Measurements from ENCODE around the gene LIMS2.

LIMS2 gene

GRCh38 chr2:127679680-127680361, 4.5 kb upstream of the LIMS2 start:
- TF ChIP-seq, protein P1, sequence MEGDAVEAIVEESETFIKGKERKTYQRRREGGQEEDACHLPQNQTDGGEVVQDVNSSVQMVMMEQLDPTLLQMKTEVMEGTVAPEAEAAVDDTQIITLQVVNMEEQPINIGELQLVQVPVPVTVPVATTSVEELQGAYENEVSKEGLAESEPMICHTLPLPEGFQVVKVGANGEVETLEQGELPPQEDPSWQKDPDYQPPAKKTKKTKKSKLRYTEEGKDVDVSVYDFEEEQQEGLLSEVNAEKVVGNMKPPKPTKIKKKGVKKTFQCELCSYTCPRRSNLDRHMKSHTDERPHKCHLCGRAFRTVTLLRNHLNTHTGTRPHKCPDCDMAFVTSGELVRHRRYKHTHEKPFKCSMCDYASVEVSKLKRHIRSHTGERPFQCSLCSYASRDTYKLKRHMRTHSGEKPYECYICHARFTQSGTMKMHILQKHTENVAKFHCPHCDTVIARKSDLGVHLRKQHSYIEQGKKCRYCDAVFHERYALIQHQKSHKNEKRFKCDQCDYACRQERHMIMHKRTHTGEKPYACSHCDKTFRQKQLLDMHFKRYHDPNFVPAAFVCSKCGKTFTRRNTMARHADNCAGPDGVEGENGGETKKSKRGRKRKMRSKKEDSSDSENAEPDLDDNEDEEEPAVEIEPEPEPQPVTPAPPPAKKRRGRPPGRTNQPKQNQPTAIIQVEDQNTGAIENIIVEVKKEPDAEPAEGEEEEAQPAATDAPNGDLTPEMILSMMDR (conservative IDR thresholded peaks at IDR 0.05) = no peak
- H3K27ac ChIP-seq = no peak overlapping the region

- TF ChIP-seq, protein P1 (conservative IDR thresholded peaks at IDR 0.05) = no peak
- no peak overlapping the region for H3K27ac ChIP-seq
Observed at GRCh38 chr2:127678991-127679390, 3.7 kb upstream of the LIMS2 start.

GRCh38 chr2:127678531-127678930, 3.2 kb upstream of the LIMS2 start:
- TF ChIP-seq, protein P1 (conservative IDR thresholded peaks at IDR 0.05) = no peak
- no peak overlapping the region for H3K27ac ChIP-seq

DNA sequence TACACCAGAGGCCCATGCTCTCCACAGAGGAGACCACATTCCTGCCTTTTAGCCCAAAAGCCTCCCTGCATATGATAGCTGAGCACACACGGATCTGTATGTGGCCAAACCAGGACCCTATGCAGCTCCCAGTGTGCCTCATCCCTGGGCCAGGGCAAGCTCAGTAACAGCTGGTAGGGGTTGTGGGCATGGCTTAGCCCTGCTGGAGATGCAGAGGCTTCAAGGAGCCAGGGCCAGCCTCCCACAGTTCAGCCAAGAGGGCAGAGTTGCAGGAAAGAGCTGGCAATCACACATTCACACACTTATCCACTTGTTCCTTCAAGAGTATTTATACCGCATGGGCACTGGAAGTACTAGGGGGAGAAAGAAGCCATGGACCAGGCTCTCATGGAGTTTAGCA, 1.6 kb upstream of the LIMS2 start:
- no peak overlapping the region for H3K27ac ChIP-seq
- TF ChIP-seq, protein P1 (conservative IDR thresholded peaks at IDR 0.05) = no peak

DNA sequence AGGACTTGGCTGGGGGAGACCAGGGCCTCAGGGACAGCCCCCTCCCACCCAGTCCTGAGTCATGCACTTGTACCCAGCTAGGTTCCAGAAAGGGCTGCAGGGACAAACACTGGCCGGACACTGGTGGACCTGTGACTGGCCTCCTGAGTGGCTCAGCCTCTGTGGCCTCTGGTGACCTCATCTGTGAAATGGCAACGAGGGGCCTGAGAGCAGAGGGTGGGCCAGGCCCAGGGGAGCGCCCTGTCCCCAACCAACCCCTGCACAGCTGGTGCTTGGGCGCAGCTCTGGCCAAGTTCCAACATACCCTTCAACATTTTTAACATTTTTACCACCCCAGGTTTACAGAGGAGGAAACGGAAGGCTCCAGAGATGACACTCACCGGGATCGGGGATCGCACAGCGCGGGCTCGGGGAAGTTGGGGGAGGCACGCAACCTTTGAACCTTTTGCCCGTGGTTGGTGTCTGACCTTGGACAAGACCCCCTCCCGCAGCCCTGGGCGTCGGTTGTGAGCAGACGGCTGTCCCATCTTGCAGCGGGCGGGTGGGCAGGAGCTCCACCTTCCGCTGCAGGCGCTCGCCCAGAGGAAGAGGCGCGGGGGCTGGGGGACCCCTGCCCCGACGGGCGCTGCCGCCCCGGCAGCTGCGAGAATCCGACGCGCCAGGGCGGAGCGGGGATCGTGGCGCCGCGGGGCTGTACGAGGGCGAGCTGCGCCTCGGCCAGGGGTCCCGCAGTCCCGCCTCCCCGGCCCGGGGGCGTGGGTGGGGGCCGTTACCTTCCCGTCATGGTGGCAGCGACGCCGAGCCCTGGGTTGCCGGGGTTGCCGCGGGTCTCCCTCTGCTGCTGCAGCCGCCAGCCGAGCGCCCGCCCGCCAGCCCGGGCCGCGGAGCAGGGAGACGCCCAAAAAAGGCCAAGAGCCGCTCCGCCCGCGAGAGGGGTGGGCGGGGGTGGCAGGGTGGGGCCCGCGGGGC, 805 bp downstream of the LIMS2 start:
- H3K27ac ChIP-seq = no peak overlapping the region
- TF ChIP-seq, protein P1 (conservative IDR thresholded peaks at IDR 0.05) = no peak

DNA sequence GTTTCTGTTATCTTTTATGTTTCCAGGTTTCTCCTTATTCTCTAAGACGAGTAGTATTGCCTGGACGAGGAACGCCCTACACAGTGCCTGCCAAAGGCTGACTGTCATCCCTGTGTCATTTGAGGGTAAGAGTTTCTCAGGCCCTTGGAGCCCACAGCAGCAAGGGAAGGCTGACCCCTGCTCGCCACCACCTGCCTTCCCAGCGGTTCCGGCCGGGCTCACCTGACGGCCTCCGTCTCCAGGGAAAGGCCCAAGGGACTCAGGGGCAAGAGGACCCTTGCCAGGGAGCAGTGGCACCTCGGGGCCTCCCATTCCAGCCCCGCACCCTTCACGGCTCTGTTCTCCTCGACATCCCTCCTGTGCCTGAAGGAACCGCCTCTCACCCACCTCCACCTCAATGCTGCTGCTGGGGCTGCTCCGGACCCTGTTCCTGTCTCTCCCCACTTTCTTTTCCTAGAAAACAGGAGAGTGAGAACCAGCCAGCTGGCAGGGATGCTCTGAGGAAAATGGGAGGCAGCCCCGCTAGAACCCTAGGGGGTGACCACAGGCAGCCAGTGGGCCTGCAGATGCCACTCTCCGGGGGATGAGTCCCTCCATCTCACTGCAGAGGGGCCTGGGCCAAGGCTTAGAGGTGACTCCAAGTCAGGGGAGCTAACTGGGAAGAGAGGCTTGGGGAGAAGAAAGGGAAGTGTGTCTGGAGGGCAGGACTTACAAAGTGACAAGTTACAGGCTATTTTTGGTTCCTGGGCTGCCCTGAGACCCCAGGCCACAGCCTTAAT, 1.9 kb downstream of the LIMS2 start:
- no peak overlapping the region for H3K27ac ChIP-seq
- TF ChIP-seq, protein P1 (conservative IDR thresholded peaks at IDR 0.05) = no peak
